ENCODE data around the gene KDM2B. TPM values are rescaled to one million over a fixed set of nuclear protein-coding genes. Genes with fewer than 3 reads are reported as not detected.

The KDM2B gene
- polyA plus RNA-seq, 2 of the 4 experiments (the other 2 are of a cell fraction): 10.4 to 18.4 TPM

DNA sequence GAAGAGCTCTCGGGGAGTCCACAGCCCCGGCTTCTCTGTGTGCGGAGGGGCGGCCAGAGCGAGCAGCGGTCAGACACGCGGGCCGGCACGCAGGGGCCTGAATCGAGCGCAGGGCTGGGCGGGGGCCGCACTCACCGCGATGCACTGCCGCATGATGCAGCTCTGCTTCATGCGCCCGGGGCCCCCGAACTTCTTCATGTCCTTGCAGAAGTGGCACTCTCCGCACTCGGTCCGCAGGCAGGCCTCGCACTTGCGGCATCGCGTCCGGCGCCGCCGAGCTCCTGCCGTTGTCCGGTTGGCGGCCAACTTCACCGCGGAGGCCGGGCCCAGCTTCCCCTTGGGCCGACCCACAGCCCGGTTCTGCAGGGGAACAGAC lies 127.8 kb downstream of the KDM2B start:
- CTCF ChIA-PET: interaction anchor here (9.3 kb wide), 1 partner anchor 11 kb away, joined by 75 read pairs; no protein-coding TSS in a partner anchor

DNA sequence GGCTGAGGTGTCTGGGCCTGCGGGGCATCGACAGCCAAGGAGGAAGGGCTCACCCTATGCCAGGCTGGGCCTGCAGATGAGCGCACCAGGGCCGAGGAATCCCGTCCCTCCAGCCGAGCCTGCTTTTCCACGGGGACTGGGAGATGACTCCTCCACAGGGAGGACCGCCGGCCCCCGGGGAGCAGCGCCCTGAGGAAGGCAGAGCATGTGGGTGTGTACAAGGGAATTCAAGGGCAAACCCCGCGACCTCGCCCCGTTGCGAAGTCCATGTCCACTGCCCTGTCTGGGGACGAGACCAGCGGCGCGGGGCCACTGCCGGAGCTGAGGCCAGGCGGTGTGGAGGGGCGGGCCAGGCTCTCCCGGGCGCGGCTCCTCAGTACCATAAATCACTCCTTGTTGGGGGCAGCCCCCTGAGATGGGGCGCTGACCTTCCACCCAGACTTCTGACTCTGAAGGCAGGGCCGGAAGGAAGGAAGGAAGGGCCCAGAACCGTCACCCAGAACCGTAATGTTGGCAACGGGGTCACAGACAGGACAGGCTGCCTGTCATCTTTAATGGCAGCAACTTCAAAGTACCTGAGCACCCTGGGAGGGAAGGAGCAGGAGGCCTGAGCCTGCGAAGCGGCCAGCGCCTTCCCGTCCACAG lies 128.4 kb downstream of the KDM2B start:
- Histone ChIP-seq H3K27ac (no peak overlapping the region), H3K4me3 (no peak overlapping the region), H3K4me2 (no peak overlapping the region), H3K9me3 (no peaks in the 10 kb centered on the region), H3K4me1 (no peaks in the 10 kb centered on the region)
- WGBS (ENCODE audit: missing lambda C conversion rate): 92% methylated on average over 34 of the region's 35 CpGs
- DNase-seq (ENCODE audit: low read depth in 1 of 2, low spot score in 1 of 2) (no peak), FAIRE-seq (no peak), ATAC-seq (no peak)
- TF ChIP-seq TFCP2L1 (CRISPR knock-in tag; IDR thresholded peaks at IDR 0.05): no peak
- no peak for TF ChIP-seq JUN (IDR thresholded peaks at IDR 0.05)
- no peak for TF ChIP-seq RNF2 (IDR thresholded peaks at IDR 0.05; ENCODE audit: borderline replicate concordance, low read depth)
- TF ChIP-seq HDAC2 (IDR thresholded peaks at IDR 0.05): no peak
- TF ChIP-seq RCOR1 (IDR thresholded peaks at IDR 0.05; ENCODE audit: low read depth, low read length): no peak
- TF ChIP-seq JUNB (IDR thresholded peaks at IDR 0.05): no peak
- TF ChIP-seq, protein P1, sequence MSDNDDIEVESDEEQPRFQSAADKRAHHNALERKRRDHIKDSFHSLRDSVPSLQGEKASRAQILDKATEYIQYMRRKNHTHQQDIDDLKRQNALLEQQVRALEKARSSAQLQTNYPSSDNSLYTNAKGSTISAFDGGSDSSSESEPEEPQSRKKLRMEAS (IDR thresholded peaks at IDR 0.05): no peak
- no peak for TF ChIP-seq ZNF302 (CRISPR knock-in tag; IDR thresholded peaks at IDR 0.05)
- no peak for TF ChIP-seq ZC3H11A (IDR thresholded peaks at IDR 0.05)
- no peak for TF ChIP-seq KDM5A (IDR thresholded peaks at IDR 0.05)
- TF ChIP-seq TP53 (CRISPR knock-in tag; IDR thresholded peaks at IDR 0.05): no peak
- TF ChIP-seq, protein P2, sequence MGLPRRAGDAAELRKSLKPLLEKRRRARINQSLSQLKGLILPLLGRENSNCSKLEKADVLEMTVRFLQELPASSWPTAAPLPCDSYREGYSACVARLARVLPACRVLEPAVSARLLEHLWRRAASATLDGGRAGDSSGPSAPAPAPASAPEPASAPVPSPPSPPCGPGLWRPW (IDR thresholded peaks at IDR 0.05): no peak
- no peak for TF ChIP-seq ZFP36 (IDR thresholded peaks at IDR 0.05; ENCODE audit: borderline replicate concordance, partially characterized antibody)
- TF ChIP-seq, protein P3, sequence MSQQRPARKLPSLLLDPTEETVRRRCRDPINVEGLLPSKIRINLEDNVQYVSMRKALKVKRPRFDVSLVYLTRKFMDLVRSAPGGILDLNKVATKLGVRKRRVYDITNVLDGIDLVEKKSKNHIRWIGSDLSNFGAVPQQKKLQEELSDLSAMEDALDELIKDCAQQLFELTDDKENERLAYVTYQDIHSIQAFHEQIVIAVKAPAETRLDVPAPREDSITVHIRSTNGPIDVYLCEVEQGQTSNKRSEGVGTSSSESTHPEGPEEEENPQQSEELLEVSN (IDR thresholded peaks at IDR 0.05; ENCODE audit: borderline replicate concordance, low read depth): no peak
- no peak for TF ChIP-seq MAZ (IDR thresholded peaks at IDR 0.05; ENCODE audit: borderline replicate concordance, low read depth, low read length)
- no peak for TF ChIP-seq CEBPB (IDR thresholded peaks at IDR 0.05)
- ChIA-PET POLR2A (no interaction called here), CTCF (interaction anchor here (9.3 kb wide), 1 partner anchor 11 kb away, joined by 75 read pairs; no protein-coding TSS in a partner anchor)

More for the DNA sequence above, 127.8 kb downstream of the KDM2B start:
- WGBS (ENCODE audit: missing lambda C conversion rate): 98% methylated on average over 39 of the region's 39 CpGs
- Histone ChIP-seq H3K4me1 (no peaks in the 10 kb centered on the region), H3K9me3 (no peaks in the 10 kb centered on the region), H3K27ac (no peak overlapping the region), H3K4me2 (no peak overlapping the region), H3K4me3 (no peak overlapping the region)
- TF ChIP-seq, protein P4, sequence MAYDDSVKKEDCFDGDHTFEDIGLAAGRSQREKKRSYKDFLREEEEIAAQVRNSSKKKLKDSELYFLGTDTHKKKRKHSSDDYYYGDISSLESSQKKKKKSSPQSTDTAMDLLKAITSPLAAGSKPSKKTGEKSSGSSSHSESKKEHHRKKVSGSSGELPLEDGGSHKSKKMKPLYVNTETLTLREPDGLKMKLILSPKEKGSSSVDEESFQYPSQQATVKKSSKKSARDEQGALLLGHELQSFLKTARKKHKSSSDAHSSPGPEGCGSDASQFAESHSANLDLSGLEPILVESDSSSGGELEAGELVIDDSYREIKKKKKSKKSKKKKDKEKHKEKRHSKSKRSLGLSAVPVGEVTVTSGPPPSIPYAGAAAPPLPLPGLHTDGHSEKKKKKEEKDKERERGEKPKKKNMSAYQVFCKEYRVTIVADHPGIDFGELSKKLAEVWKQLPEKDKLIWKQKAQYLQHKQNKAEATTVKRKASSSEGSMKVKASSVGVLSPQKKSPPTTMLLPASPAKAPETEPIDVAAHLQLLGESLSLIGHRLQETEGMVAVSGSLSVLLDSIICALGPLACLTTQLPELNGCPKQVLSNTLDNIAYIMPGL (CRISPR knock-in tag; IDR thresholded peaks at IDR 0.05; ENCODE audit: borderline replicate concordance): no peak
- TF ChIP-seq JUN (IDR thresholded peaks at IDR 0.05) (no peak), MYC (IDR thresholded peaks at IDR 0.05; ENCODE audit: borderline replicate concordance, low read length) (no peak), FOXS1 (CRISPR knock-in tag; IDR thresholded peaks at IDR 0.05) (no peak), FOSB (CRISPR knock-in tag; IDR thresholded peaks at IDR 0.05) (no peak), RNF2 (IDR thresholded peaks at IDR 0.05; ENCODE audit: borderline replicate concordance, low read depth) (no peak), HOXB13 (CRISPR knock-in tag; IDR thresholded peaks at IDR 0.05; ENCODE audit: low read depth) (no peak), RARB (CRISPR knock-in tag; IDR thresholded peaks at IDR 0.05) (no peak), PHF8 (IDR thresholded peaks at IDR 0.05; ENCODE audit: borderline replicate concordance, low read depth) (no peak), NFE2L2 (conservative IDR thresholded peaks at IDR 0.05; ENCODE audit: low read length) (no peak)
- TF ChIP-seq, protein P5, sequence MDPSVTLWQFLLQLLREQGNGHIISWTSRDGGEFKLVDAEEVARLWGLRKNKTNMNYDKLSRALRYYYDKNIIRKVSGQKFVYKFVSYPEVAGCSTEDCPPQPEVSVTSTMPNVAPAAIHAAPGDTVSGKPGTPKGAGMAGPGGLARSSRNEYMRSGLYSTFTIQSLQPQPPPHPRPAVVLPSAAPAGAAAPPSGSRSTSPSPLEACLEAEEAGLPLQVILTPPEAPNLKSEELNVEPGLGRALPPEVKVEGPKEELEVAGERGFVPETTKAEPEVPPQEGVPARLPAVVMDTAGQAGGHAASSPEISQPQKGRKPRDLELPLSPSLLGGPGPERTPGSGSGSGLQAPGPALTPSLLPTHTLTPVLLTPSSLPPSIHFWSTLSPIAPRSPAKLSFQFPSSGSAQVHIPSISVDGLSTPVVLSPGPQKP (IDR thresholded peaks at IDR 0.05; ENCODE audit: low read depth, low read length): no peak
- TF ChIP-seq, protein P6, sequence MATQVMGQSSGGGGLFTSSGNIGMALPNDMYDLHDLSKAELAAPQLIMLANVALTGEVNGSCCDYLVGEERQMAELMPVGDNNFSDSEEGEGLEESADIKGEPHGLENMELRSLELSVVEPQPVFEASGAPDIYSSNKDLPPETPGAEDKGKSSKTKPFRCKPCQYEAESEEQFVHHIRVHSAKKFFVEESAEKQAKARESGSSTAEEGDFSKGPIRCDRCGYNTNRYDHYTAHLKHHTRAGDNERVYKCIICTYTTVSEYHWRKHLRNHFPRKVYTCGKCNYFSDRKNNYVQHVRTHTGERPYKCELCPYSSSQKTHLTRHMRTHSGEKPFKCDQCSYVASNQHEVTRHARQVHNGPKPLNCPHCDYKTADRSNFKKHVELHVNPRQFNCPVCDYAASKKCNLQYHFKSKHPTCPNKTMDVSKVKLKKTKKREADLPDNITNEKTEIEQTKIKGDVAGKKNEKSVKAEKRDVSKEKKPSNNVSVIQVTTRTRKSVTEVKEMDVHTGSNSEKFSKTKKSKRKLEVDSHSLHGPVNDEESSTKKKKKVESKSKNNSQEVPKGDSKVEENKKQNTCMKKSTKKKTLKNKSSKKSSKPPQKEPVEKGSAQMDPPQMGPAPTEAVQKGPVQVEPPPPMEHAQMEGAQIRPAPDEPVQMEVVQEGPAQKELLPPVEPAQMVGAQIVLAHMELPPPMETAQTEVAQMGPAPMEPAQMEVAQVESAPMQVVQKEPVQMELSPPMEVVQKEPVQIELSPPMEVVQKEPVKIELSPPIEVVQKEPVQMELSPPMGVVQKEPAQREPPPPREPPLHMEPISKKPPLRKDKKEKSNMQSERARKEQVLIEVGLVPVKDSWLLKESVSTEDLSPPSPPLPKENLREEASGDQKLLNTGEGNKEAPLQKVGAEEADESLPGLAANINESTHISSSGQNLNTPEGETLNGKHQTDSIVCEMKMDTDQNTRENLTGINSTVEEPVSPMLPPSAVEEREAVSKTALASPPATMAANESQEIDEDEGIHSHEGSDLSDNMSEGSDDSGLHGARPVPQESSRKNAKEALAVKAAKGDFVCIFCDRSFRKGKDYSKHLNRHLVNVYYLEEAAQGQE (IDR thresholded peaks at IDR 0.05): no peak
- POLR2A ChIA-PET: no interaction called here
- ATAC-seq (no peak), FAIRE-seq (no peak), DNase-seq (ENCODE audit: low read depth in 1 of 2, low spot score in 1 of 2) (no peak)
